PC-3 (cell line): ENCODE results near the gene QRICH1. TPM values are rescaled to one million over a fixed set of nuclear protein-coding genes. Genes with fewer than 3 reads are reported as not detected.

Experiments
- ATAC-seq: fragments of 200-7000 bp; cut with Tn5 transposase; 2 replicates; pipeline ENCODE4 v1.9.1; 2020; ENCODE audit warnings: mild to moderate bottlenecking, moderate library complexity
- BruUV-seq: library from RNA; stranded (reverse); fragments of 400-500 nt; replicated peaks from 2 replicates; lab custom pipeline; 2021; lab: Mats Ljungman, UMichigan
- CTCF ChIA-PET: fragments of 300-600 bp; sonication (Branson Sonifier 250); formaldehyde crosslinking; loops from one replicate; lab custom pipeline; 2022; ENCODE audit warnings: antibody characterized with exemption; lab: Charles Lee
- POLR2A ChIA-PET: fragments of 300-600 bp; sonication (Branson Sonifier 250); formaldehyde crosslinking; loops from one replicate; lab custom pipeline; 2022; ENCODE audit warnings: antibody characterized with exemption; ENCODE audit not compliant: unreplicated experiment; lab: Charles Lee
- DNase-seq: peaks from one replicate; pipeline ENCODE4 v3.0.0-alpha.2; 2015
- H2AFZ ChIP-seq: fragments of 300-600 bp; sonication (generic); 2 replicates; pipeline ENCODE4 v1.6.0; 2016; ENCODE audit warnings: antibody characterized with exemption, low read length
- H3F3A ChIP-seq: fragments of 300-600 bp; sonication (generic); one replicate; pipeline ENCODE4 v1.6.0; 2017; ENCODE audit warnings: antibody characterized with exemption, low read length, control low read depth, mild to moderate bottlenecking; ENCODE audit not compliant: unreplicated experiment
- H3K27ac ChIP-seq: fragments of 300-600 bp; sonication (generic); 2 replicates; pipeline ENCODE4 v1.5.1; 2016; ENCODE audit warnings: mild to moderate bottlenecking, low read length
- H3K27me3 ChIP-seq: fragments of 300-600 bp; sonication (generic); 2 replicates; pipeline ENCODE4 v1.6.1; 2016; ENCODE audit warnings: low read length, mixed read lengths
- H3K36me3 ChIP-seq: fragments of 300-600 bp; sonication (generic); 2 replicates; pipeline ENCODE4 v1.6.1; 2016; ENCODE audit warnings: low read depth, mixed run types, low read length, mixed read lengths
- H3K4me1 ChIP-seq: fragments of 300-600 bp; sonication (generic); 2 replicates; pipeline ENCODE4 v1.5.1; 2016; ENCODE audit warnings: low read length; ENCODE audit not compliant: insufficient read depth
- H3K4me2 ChIP-seq: fragments of 300-600 bp; sonication (generic); 2 replicates; pipeline ENCODE4 v1.6.0; 2016; ENCODE audit warnings: low read length
- H3K4me3 ChIP-seq: fragments of 300-600 bp; sonication (generic); 2 replicates; pipeline ENCODE4 v1.5.1; 2016; ENCODE audit warnings: mild to moderate bottlenecking, low read length, mixed read lengths
- H3K79me2 ChIP-seq: fragments of 300-600 bp; sonication (generic); 2 replicates; pipeline ENCODE4 v1.6.1; 2017; ENCODE audit warnings: low read length, mixed read lengths
- H3K9ac ChIP-seq: fragments of 300-600 bp; sonication (generic); 2 replicates; pipeline ENCODE4 v1.6.0; 2016; ENCODE audit warnings: mild to moderate bottlenecking, low read length
- H3K9me2 ChIP-seq: fragments of 300-600 bp; sonication (generic); replicated peaks from 2 replicates; pipeline ENCODE4 v1.6.1; 2016; ENCODE audit warnings: mixed run types, low read length, mixed read lengths
- H3K9me3 ChIP-seq: fragments of 300-600 bp; sonication (generic); 2 replicates; pipeline ENCODE4 v1.6.1; 2016; ENCODE audit warnings: low read length, mixed read lengths
- H4K20me1 ChIP-seq: fragments of 300-600 bp; sonication (generic); 2 replicates; pipeline ENCODE4 v1.6.1; 2016; ENCODE audit warnings: low read length, mixed read lengths
- EZH2 ChIP-seq: fragments of 300-600 bp; sonication (generic); IDR thresholded peaks from one replicate; pipeline ENCODE4 v1.6.1; 2017; ENCODE audit warnings: antibody characterized with exemption, mild to moderate bottlenecking, low read length; ENCODE audit not compliant: unreplicated experiment
- EZH2phosphoT487 ChIP-seq: fragments of 300-600 bp; sonication (generic); IDR thresholded peaks from 2 replicates; pipeline ENCODE4 v1.6.1; 2018; ENCODE audit warnings: mild to moderate bottlenecking, antibody characterized with exemption, low read length, borderline replicate concordance
- intact Hi-C: fragments of 100-400 bp; cut with micrococcal nuclease; formaldehyde crosslinking; loops from 2 replicates; pipeline ENCODE4 v1.9.0; 2023
- total RNA-seq: library from RNA; depleted of rRNA; stranded (reverse); fragments of >200 nt; gene quantifications from 2 replicates; pipeline ENCODE4 v1.2.3, GENCODE V29; 2014
- TF ChIP-seq, protein P1 (sequence below): fragments of 300-600 bp; sonication (generic); conservative IDR thresholded peaks from 2 replicates; pipeline ENCODE4 v1.5.1; 2017; ENCODE audit warnings: antibody characterized with exemption, low read depth, mild to moderate bottlenecking, low read length

The QRICH1 gene
- total RNA-seq, 1 experiment from 2014 or later, result 90.2 TPM

- no peaks in the 10 kb centered on the region for H3K4me1 ChIP-seq
- no TSS peak for BruUV-seq
- H3F3A ChIP-seq, result no peaks in the 10 kb centered on the region
- no peak for ATAC-seq
- no peak overlapping the region for H2AFZ ChIP-seq
- no peaks in the 10 kb centered on the region for H3K9me3 ChIP-seq
- CTCF ChIA-PET, result no interaction called here
- no peak for DNase-seq
- no peak overlapping the region for H3K4me3 ChIP-seq
- H3K9ac ChIP-seq, result no peak overlapping the region
- no peaks in the 10 kb centered on the region for H3K27me3 ChIP-seq
- H3K79me2 ChIP-seq, result peaks cover 40% of the 10 kb centered on the region
- TF ChIP-seq, protein P1, sequence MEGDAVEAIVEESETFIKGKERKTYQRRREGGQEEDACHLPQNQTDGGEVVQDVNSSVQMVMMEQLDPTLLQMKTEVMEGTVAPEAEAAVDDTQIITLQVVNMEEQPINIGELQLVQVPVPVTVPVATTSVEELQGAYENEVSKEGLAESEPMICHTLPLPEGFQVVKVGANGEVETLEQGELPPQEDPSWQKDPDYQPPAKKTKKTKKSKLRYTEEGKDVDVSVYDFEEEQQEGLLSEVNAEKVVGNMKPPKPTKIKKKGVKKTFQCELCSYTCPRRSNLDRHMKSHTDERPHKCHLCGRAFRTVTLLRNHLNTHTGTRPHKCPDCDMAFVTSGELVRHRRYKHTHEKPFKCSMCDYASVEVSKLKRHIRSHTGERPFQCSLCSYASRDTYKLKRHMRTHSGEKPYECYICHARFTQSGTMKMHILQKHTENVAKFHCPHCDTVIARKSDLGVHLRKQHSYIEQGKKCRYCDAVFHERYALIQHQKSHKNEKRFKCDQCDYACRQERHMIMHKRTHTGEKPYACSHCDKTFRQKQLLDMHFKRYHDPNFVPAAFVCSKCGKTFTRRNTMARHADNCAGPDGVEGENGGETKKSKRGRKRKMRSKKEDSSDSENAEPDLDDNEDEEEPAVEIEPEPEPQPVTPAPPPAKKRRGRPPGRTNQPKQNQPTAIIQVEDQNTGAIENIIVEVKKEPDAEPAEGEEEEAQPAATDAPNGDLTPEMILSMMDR, result no peak
- TF ChIP-seq EZH2phosphoT487 (no peak), EZH2 (no peak)
- H3K9me2 ChIP-seq, result no peaks in the 10 kb centered on the region
- H4K20me1 ChIP-seq, result peaks cover 8% of the 10 kb centered on the region; the same call in 1 of the 2 replicates
- POLR2A ChIA-PET, result interaction anchor here (0.6 kb wide), 1 partner anchor 18 kb away, joined by 4 read pairs; no protein-coding TSS in a partner anchor
- no peak overlapping the region for H3K27ac ChIP-seq
- H3K4me2 ChIP-seq, result no peak overlapping the region
- intact Hi-C loops, result no loop called here
- peaks cover 65% of the 10 kb centered on the region for H3K36me3 ChIP-seq
Observed at GRCh38 chr3:49076116-49076515, 17.8 kb downstream of the QRICH1 start.

DNA sequence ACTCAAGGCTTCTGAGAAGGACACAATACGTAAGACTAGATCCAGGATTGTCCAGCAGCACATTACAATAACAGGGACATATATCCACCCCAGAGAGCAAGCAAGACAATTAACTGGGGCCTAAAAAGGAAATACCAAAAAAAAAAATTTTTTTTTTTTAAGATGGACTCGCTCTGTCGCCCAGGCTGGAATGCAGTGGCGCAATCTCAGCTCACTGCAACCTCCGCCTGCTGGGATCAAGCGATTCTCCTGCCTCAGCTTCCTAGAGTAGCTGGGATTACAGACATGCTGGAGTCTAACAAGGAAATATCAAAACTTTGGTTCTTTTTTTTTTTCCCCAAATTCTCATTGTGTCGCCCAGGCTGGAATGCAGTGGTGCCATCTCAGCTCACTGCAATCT, 35.9 kb downstream of the QRICH1 start:
- Histone ChIP-seq H3F3A (no peaks in the 10 kb centered on the region), H3K36me3 (peaks cover 42% of the 10 kb centered on the region), H2AFZ (no peak overlapping the region), H3K9me2 (no peaks in the 10 kb centered on the region), H3K79me2 (peaks cover 17% of the 10 kb centered on the region; the same call in 1 of the 2 replicates), H3K9ac (no peak overlapping the region), H3K9me3 (no peaks in the 10 kb centered on the region), H3K4me1 (no peaks in the 10 kb centered on the region), H3K4me2 (no peak overlapping the region), H3K27me3 (no peaks in the 10 kb centered on the region), H3K27ac (no peak overlapping the region), H3K4me3 (no peak overlapping the region), H4K20me1 (no peaks in the 10 kb centered on the region)
- TF ChIP-seq EZH2 (no peak), EZH2phosphoT487 (no peak)
- TF ChIP-seq, protein P1, result no peak
- intact Hi-C loops, result no loop called here
- DNase-seq (no peak), ATAC-seq (no peak)
- ChIA-PET POLR2A (interaction anchor here (0.6 kb wide), 1 partner anchor 18 kb away, joined by 4 read pairs; no protein-coding TSS in a partner anchor), CTCF (no interaction called here)
- BruUV-seq, result no TSS peak

DNA sequence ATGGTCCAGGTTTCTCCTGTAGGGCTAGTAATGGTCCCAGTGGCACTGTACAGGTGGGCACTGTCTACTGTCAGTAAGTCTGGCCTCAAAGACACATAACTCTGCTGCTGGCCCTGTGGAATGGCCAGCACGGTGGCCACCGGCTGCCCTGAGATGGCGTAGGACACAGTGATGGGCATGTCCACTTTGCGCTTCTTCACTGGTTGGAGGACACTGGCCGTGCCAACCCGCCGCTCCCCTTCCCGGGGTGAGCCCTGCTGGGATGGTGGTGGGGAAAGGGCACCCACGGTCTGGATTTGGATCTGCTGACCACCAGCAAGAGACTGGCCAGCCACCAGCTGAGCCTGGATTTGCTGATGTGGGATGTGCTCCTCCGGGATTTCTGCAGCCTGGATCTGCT, 36.6 kb downstream of the QRICH1 start:
- Histone ChIP-seq H3K4me2 (no peak overlapping the region), H4K20me1 (no peaks in the 10 kb centered on the region), H2AFZ (no peak overlapping the region), H3K9ac (no peak overlapping the region), H3K9me3 (no peaks in the 10 kb centered on the region), H3K4me3 (no peak overlapping the region), H3K4me1 (no peaks in the 10 kb centered on the region), H3K27ac (no peak overlapping the region), H3K36me3 (peaks cover 46% of the 10 kb centered on the region), H3K79me2 (peaks cover 15% of the 10 kb centered on the region; the same call in 1 of the 2 replicates), H3F3A (no peaks in the 10 kb centered on the region), H3K27me3 (no peaks in the 10 kb centered on the region), H3K9me2 (no peaks in the 10 kb centered on the region)
- POLR2A ChIA-PET, result no interaction called here
- CTCF ChIA-PET, result no interaction called here
- TF ChIP-seq EZH2phosphoT487 (no peak), EZH2 (no peak)
- TF ChIP-seq, protein P1, result no peak
- no peak for ATAC-seq
- no peak for DNase-seq
- BruUV-seq, result no TSS peak
- intact Hi-C loops, result no loop called here
